Measurements from ENCODE around the gene PTPRE. TPM values are rescaled to one million over a fixed set of nuclear protein-coding genes. Genes with fewer than 3 reads are reported as not detected.

Gene PTPRE
- total RNA-seq, 1 donor from 2014 or later = 0.21 TPM

DNA sequence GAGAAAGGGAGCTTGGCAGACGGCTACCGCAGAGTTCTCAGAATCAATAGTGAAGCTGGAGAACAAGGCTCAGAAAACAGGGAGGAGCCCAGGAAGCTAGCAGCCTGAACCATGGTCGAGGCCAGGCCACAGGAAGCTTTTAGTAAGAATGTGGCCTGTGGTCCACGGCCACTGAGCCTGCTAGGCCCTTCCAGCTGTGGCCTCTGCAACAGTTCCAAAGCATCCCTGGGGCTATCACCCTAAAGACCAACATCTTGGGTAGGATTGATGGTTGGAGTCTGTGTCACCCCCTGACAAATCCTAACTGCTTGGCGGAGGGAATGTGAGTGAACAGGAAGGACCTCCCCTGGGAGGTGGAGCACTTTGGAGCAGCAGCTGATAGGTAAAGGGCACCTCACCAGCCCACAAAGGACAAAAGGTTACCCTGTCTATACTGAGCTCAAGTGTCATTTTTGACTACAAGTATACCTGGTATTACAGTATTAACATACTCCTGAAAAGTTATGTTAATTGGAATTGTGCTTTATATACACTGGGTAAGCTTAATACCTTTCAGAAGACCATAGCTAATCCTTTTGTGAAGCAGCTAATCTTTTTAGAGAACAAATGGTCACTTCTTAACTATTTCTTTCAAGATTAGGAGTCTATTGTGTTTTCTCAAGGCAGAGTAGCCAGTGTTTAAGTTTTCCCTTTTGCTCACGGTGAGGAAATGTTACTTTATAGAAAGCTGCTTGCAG, 18.7 kb downstream of the PTPRE start:
- Mint-ChIP-seq H3K27ac (peak overlapping the region; percentile 57), H3K4me1 (peaks cover 19% of the 10 kb centered on the region), H3K9me3 (peaks cover 3% of the 10 kb centered on the region), H3K4me3 (no peak overlapping the region), H3K27me3 (ENCODE audit: insufficient read depth, low read depth) (peaks cover 13% of the 10 kb centered on the region), H3K36me3 (no peaks in the 10 kb centered on the region)
- H3F3A ChIP-seq (ENCODE audit: low read depth) = peaks cover 19% of the 10 kb centered on the region
- H3K36me3 ChIP-seq = no peaks in the 10 kb centered on the region
- DNase-seq (ENCODE audit: low spot score) = peak; percentile 61
- H3K4me1 ChIP-seq = peaks cover 17% of the 10 kb centered on the region
- H3K4me3 ChIP-seq = no peak overlapping the region
- no peaks in the 10 kb centered on the region for H3K27me3 ChIP-seq
- H3K9me3 ChIP-seq (ENCODE audit: low read depth) = no peaks in the 10 kb centered on the region
- no peaks in the 10 kb centered on the region for H3K79me2 ChIP-seq (ENCODE audit: low read depth)
- peak overlapping the region; percentile 46 for H3K4me2 ChIP-seq
- no peak overlapping the region for H3K9ac ChIP-seq
- peaks cover 9% of the 10 kb centered on the region for H4K20me1 ChIP-seq (ENCODE audit: low read depth)
- no peak overlapping the region for H2AFZ ChIP-seq (replicated peaks)
- no peak overlapping the region for H3K27ac ChIP-seq
- TF ChIP-seq EZH2 (IDR thresholded peaks at IDR 0.05) = no peak
- no peak for TF ChIP-seq CTCF (IDR thresholded peaks at IDR 0.05)
- peak; percentile 86 for TF ChIP-seq EZH2phosphoT487 (IDR thresholded peaks at IDR 0.05)

GRCh38 chr10:127926455-127926854, 19.6 kb downstream of the PTPRE start:
- H3K4me1 Mint-ChIP-seq = peaks cover 19% of the 10 kb centered on the region
- peak overlapping the region; percentile 3 for H3K27ac Mint-ChIP-seq

DNA sequence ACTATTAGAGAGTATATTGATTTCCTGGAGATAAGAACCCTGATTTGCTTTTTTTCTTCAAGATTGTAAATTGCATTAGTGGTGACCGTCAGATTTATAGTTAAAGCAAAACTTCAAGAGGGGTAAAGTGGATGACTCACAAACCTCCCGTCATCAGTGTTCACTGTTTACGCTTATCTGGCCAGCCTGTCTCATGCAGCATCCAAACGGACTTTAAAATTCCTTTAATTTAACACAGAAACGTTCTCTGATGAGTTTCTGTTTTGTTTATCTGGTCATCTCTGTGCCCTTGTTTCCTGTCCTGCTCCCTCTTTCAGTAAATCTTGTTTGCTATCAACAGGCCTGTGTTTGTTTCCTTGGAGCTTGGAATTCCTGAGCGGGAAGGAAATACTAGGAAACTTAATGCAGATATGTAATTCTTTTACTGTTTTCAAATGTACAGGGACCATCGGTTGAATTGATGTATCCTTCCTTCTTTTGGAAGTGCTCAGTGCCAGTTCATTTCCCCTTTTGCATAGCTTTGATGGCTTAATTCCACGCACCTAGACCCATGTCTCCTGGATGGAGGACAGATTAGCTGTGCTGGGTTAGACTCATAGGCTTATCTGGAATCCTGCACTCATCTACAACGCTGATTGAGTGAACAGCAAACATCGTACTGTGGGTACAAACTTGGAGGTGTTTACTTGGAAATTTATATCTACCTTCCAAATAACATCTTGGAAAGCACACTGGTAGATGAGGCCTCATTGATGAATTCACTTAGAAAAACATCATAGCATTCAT, 21.3 kb downstream of the PTPRE start:
- Histone ChIP-seq H3K27ac (no peak overlapping the region), H3F3A (ENCODE audit: low read depth) (peaks cover 19% of the 10 kb centered on the region), H2AFZ (replicated peaks) (no peak overlapping the region), H3K36me3 (no peaks in the 10 kb centered on the region), H3K4me1 (peaks cover 17% of the 10 kb centered on the region), H3K9ac (no peak overlapping the region), H3K79me2 (ENCODE audit: low read depth) (no peaks in the 10 kb centered on the region), H3K9me3 (ENCODE audit: low read depth) (no peaks in the 10 kb centered on the region), H3K4me2 (no peak overlapping the region), H3K4me3 (no peak overlapping the region), H3K27me3 (no peaks in the 10 kb centered on the region), H4K20me1 (ENCODE audit: low read depth) (peaks cover 9% of the 10 kb centered on the region)
- Mint-ChIP-seq H3K9me3 (peaks cover 3% of the 10 kb centered on the region), H3K27me3 (ENCODE audit: insufficient read depth, low read depth) (peaks cover 11% of the 10 kb centered on the region), H3K4me1 (peaks cover 19% of the 10 kb centered on the region), H3K4me3 (no peak overlapping the region), H3K27ac (no peak overlapping the region), H3K36me3 (no peaks in the 10 kb centered on the region)
- TF ChIP-seq EZH2phosphoT487 (IDR thresholded peaks at IDR 0.05) = no peak
- TF ChIP-seq EZH2 (IDR thresholded peaks at IDR 0.05) = no peak
- no peak for TF ChIP-seq CTCF (IDR thresholded peaks at IDR 0.05)
- no peak for DNase-seq (ENCODE audit: low spot score)

More at GRCh38 chr10:127926455-127926854, 19.6 kb downstream of the PTPRE start:
- TF ChIP-seq EZH2 (IDR thresholded peaks at IDR 0.05) (no peak), CTCF (IDR thresholded peaks at IDR 0.05) (no peak), EZH2phosphoT487 (IDR thresholded peaks at IDR 0.05) (no peak)
- Histone ChIP-seq H3K27ac (no peak overlapping the region), H3F3A (ENCODE audit: low read depth) (peaks cover 19% of the 10 kb centered on the region), H2AFZ (replicated peaks) (no peak overlapping the region), H3K79me2 (ENCODE audit: low read depth) (no peaks in the 10 kb centered on the region), H3K27me3 (no peaks in the 10 kb centered on the region), H3K4me2 (peak overlapping the region; percentile 46), H4K20me1 (ENCODE audit: low read depth) (peaks cover 9% of the 10 kb centered on the region), H3K36me3 (no peaks in the 10 kb centered on the region), H3K4me3 (no peak overlapping the region), H3K9me3 (ENCODE audit: low read depth) (no peaks in the 10 kb centered on the region), H3K9ac (no peak overlapping the region), H3K4me1 (peaks cover 17% of the 10 kb centered on the region)
- Mint-ChIP-seq H3K9me3 (peaks cover 3% of the 10 kb centered on the region), H3K27me3 (ENCODE audit: insufficient read depth, low read depth) (peaks cover 13% of the 10 kb centered on the region), H3K36me3 (no peaks in the 10 kb centered on the region), H3K4me3 (no peak overlapping the region)
- no peak for DNase-seq (ENCODE audit: low spot score)

Measured in neural progenitor cell (in vitro differentiated cells).